K562 (cell line): ENCODE measurements around the gene CNTN2. TPM values are rescaled to one million over a fixed set of nuclear protein-coding genes. Genes with fewer than 3 reads are reported as not detected.

ENCODE experiments used
- ATAC-seq: fragments of 200-7000 bp; cut with Tn5 transposase; 3 replicates; pipeline ENCODE4 v1.9.1; 2020; ENCODE audit warnings: moderate library complexity
- BruUV-seq: library from RNA; stranded (reverse); fragments of 400-500 nt; replicated peaks from 2 replicates; lab custom pipeline; 2021; lab: Mats Ljungman, UMichigan
- CTCF ChIA-PET: fragments of 300-600 bp; formaldehyde crosslinking; extraction: SDS; loops from one replicate; lab custom pipeline; 2021; ENCODE audit warnings: low intra/inter-chr PET ratio; lab: Yijun Ruan, JAX
- POLR2A ChIA-PET: fragments of 300-600, 350-650 bp; sonication (Branson Sonifier 250); formaldehyde crosslinking; extraction: SDS; loops from one replicate; lab custom pipeline; 2021; ENCODE audit warnings: antibody characterized with exemption, inconsistent platforms; lab: Yijun Ruan, JAX
- DNase-seq, 4 experiments: peaks; one replicate each; pipeline versions ENCODE4 v3.0.0 to v3.0.0-alpha.2; 2011 to 2018; ENCODE audit warnings: low spot score in 3 of 4, mixed read lengths in 3 of 4; ENCODE audit errors: extremely low read depth in 1 of 4
- FAIRE-seq: peaks from 2 replicates; lab custom pipeline; 2011; peaks lifted over from hg19 to GRCh38; lab: Jason Lieb, UNC
- H2AFZ ChIP-seq: 2 replicates; pipeline ENCODE4 v1.6.0; 2011; ENCODE audit warnings: low read depth, low read length, control low read depth, inconsistent platforms
- H3K27ac ChIP-seq: fragments of 200-600 bp; 3 replicates; pipeline ENCODE4 v1.8.0; 2011; ENCODE audit warnings: low read depth, mild to moderate bottlenecking, control low read depth, inconsistent platforms, low read length, moderate library complexity, mixed read lengths; ENCODE audit errors: extremely low read depth
- H3K27me3 ChIP-seq, 2 experiments: fragments of 300-600 bp in 1 of 2; 2 replicates in 1 of 2; 3 replicates in 1 of 2; pipeline versions ENCODE4 v1.6.0 to v1.8.0; 2011; ENCODE audit warnings: inconsistent platforms in 2 of 2, low read length in 2 of 2, mild to moderate bottlenecking in 1 of 2, mixed read lengths in 1 of 2, moderate library complexity in 1 of 2; ENCODE audit not compliant: control insufficient read depth in 2 of 2, insufficient read depth in 2 of 2
- H3K36me3 ChIP-seq: fragments of 300-600 bp; 3 replicates; pipeline ENCODE4 v1.8.0; 2011; ENCODE audit warnings: mild to moderate bottlenecking, low read length, inconsistent platforms; ENCODE audit not compliant: control insufficient read depth, insufficient read depth
- H3K4me1 ChIP-seq, 2 experiments: fragments of 200-600 bp in 1 of 2; replicated peaks in 1 of 2; 2 replicates in 1 of 2; 3 replicates in 1 of 2; pipeline versions ENCODE4 v1.5.1 to v1.8.0; 2011; ENCODE audit warnings: inconsistent platforms in 2 of 2, low read length in 2 of 2, mild to moderate bottlenecking in 1 of 2, mixed read lengths in 1 of 2, moderate library complexity in 1 of 2; ENCODE audit not compliant: control insufficient read depth in 2 of 2, insufficient read depth in 2 of 2
- H3K4me2 ChIP-seq: 2 replicates; pipeline ENCODE4 v1.6.1; 2011; ENCODE audit warnings: low read length, control low read depth, inconsistent platforms, mixed read lengths; ENCODE audit not compliant: insufficient read depth
- H3K4me3 ChIP-seq: fragments of 200-600 bp; sonication (generic), shearing (Covaris generic); 2 replicates; pipeline ENCODE4 v1.5.1; 2016; ENCODE audit warnings: control low read depth, inconsistent platforms
- H3K79me2 ChIP-seq: fragments of 200-600 bp; 3 replicates; pipeline ENCODE4 v1.8.0; 2011; ENCODE audit warnings: low read length, inconsistent platforms; ENCODE audit not compliant: control insufficient read depth, insufficient read depth
- H3K9ac ChIP-seq, 2 experiments: 2 replicates each; pipeline versions ENCODE4 v1.6.0 to v1.6.1; 2011; ENCODE audit warnings: low read depth in 2 of 2, low read length in 2 of 2, control low read depth in 1 of 2, inconsistent platforms in 1 of 2, mild to moderate bottlenecking in 1 of 2, mixed read lengths in 1 of 2; ENCODE audit not compliant: insufficient read depth in 1 of 2
- H3K9me1 ChIP-seq: one replicate; pipeline ENCODE4 v1.6.0; 2011; ENCODE audit warnings: inconsistent platforms, mild to moderate bottlenecking, low read length, moderate library complexity; ENCODE audit not compliant: control insufficient read depth, insufficient read depth
- H3K9me3 ChIP-seq: replicated peaks from 2 replicates; pipeline ENCODE4 v1.5.1; 2011; ENCODE audit warnings: low read depth, low read length, inconsistent platforms; ENCODE audit not compliant: control insufficient read depth, insufficient read depth
- H4K20me1 ChIP-seq: replicated peaks from 2 replicates; pipeline ENCODE4 v1.6.1; 2011; ENCODE audit warnings: low read length, inconsistent platforms, mixed read lengths; ENCODE audit not compliant: control insufficient read depth, insufficient read depth
- CREBBP ChIP-seq: IDR thresholded peaks from one replicate; pipeline ENCODE4 v1.6.1; 2012; ENCODE audit warnings: low read depth, mild to moderate bottlenecking, control low read depth, inconsistent platforms, low read length
- ELF4 ChIP-seq: fragments of 450-650 bp; formaldehyde crosslinking; IDR thresholded peaks from 2 replicates; pipeline ENCODE4 v1.4.0; 2022; ENCODE audit warnings: missing genetic modification characterization
- ETS1 ChIP-seq: conservative IDR thresholded peaks from 2 replicates; pipeline ENCODE4 v1.6.1; 2011; ENCODE audit warnings: low read depth, mild to moderate bottlenecking, low read length; ENCODE audit not compliant: control insufficient read depth
- MTF1 ChIP-seq: fragments of 250-450 bp; sonication (Bioruptor Pico); IDR thresholded peaks from 2 replicates; pipeline ENCODE4 v1.9.0; 2021; ENCODE audit warnings: moderate library complexity, mild to moderate bottlenecking, inconsistent platforms, borderline replicate concordance
- NR2C1 ChIP-seq, 2 experiments: fragments of 450-650 bp; IDR thresholded peaks; 2 replicates each; pipeline ENCODE4 v1.6.1; 2017; ENCODE audit warnings: mild to moderate bottlenecking in 2 of 2, antibody characterized with exemption in 1 of 2, inconsistent platforms in 1 of 2, missing compliant biosample characterization in 1 of 2, missing genetic modification characterization in 1 of 2
- PCBP2 ChIP-seq: fragments of 200-400 bp; formaldehyde crosslinking; IDR thresholded peaks from 2 replicates; pipeline ENCODE4 v1.6.1; 2018; ENCODE audit warnings: low read length, low read depth, mild to moderate bottlenecking, moderate library complexity; ENCODE audit not compliant: poor library complexity, severe bottlenecking
- RNF2 ChIP-seq: sonication (generic); IDR thresholded peaks from 2 replicates; pipeline ENCODE4 v1.6.1; 2016
- ZBTB33 ChIP-seq: sonication (generic); formaldehyde crosslinking; IDR thresholded peaks from 2 replicates; pipeline ENCODE4 v1.8.1; 2023; ENCODE audit warnings: mild to moderate bottlenecking, missing genetic modification reagents
- ZNF318 ChIP-seq, 2 experiments: fragments of 450-650 bp; IDR thresholded peaks; 2 replicates each; pipeline ENCODE4 v1.6.1; 2016; ENCODE audit warnings: mild to moderate bottlenecking in 2 of 2, borderline replicate concordance in 1 of 2, low read depth in 1 of 2, moderate library complexity in 1 of 2
- WGBS: fragments of 100-300 bp; shearing (Covaris generic); methylation state at CpG from one replicate; pipeline ENCODE4 v1.1.6; 2016; ENCODE audit warnings: low coverage, mixed read lengths; ENCODE audit not compliant: insufficient coverage; ENCODE audit errors: missing lambda C conversion rate; 5-methylcytosine and 5-hydroxymethylcytosine counted together
- in situ Hi-C: fragments of 300-500 bp; cut with MboI; formaldehyde crosslinking; loops from 4 replicates; pipeline ENCODE4 v1.15.0; 2018; ENCODE audit warnings: inconsistent platforms, mixed read lengths
- intact Hi-C: fragments of 100-400 bp; cut with micrococcal nuclease; formaldehyde crosslinking; loops from 2 replicates; pipeline ENCODE4 v1.14.2; 2022
- polyA plus RNA-seq, 8 experiments: library from polyadenylated mRNA; depleted of rRNA in 4 of 8; stranded (reverse) in 5 of 8; unstranded in 3 of 8; fragments of >200 nt; fragmentation: Nextera tagmentation in 2 of 8; fragmentation: Illumina TruSeq in 1 of 8; extraction: Ambion mirVana in 2 of 8; extraction: Trizol in 1 of 8; gene quantifications; 2 replicates each; pipeline versions ENCODE4 v1.2.1 to v1.2.3, GENCODE V29; 2011 to 2014; ENCODE audit warnings: inconsistent platforms in 1 of 8, missing spikeins in 1 of 8
- total RNA-seq, 7 experiments: library from RNA; depleted of rRNA in 6 of 7; stranded (reverse); fragments of >200 nt in 6 of 7; fragmentation: Illumina TruSeq in 2 of 7; extraction: Trizol in 2 of 7; gene quantifications; 2 replicates each; pipeline versions ENCODE4 v1.2.1 to v1.2.3, GENCODE V29; 2011 to 2021; ENCODE audit warnings: low replicate concordance in 1 of 7

CNTN2 gene
- total and polyA plus RNA-seq, 9 of the 15 experiments (the other 6 are each of a cell fraction or from before 2014, with no cell fraction given) = not detected

- ChIA-PET CTCF (no interaction called here), POLR2A (interaction anchor here (0.6 to 0.8 kb wide), 2 partner anchors 8 to 1638 kb away, joined by 3 read pairs; no protein-coding TSS in a partner anchor)
- TF ChIP-seq RNF2 (no peak), ZNF318 (IDR thresholded peaks at IDR 0.05; ENCODE audit: borderline replicate concordance in 1 of 2, low read depth in 1 of 2) (no peak), PCBP2 (no peak), NR2C1 (IDR thresholded peaks at IDR 0.05) (no peak), NR2C1 (tag; IDR thresholded peaks at IDR 0.05) (no peak), CREBBP (no peak), ETS1 (no peak), ZBTB33 (CRISPR knock-in tag) (no peak), MTF1 (no peak), ELF4 (CRISPR knock-in tag) (no peak)
- Histone ChIP-seq H3K4me2 (no peak overlapping the region), H3K9ac (peak overlapping the region in 1 of 2 experiments; percentile 21; a peak in 1 of 4 replicates), H3K36me3 (no peaks in the 10 kb centered on the region), H3K9me3 (no peaks in the 10 kb centered on the region), H2AFZ (no peak overlapping the region), H3K4me3 (no peak overlapping the region), H3K9me1 (no peaks in the 10 kb centered on the region), H4K20me1 (peaks cover 7% of the 10 kb centered on the region; the same call in 1 of the 2 replicates), H3K79me2 (no peaks in the 10 kb centered on the region), H3K27ac (no peak overlapping the region), H3K4me1 (peaks cover 0 to 21% of the 10 kb centered on the region in 2 experiments; a peak in 3 of 5 replicates), H3K27me3 (peaks cover 54 to 85% of the 10 kb centered on the region in 2 experiments)
- no peak for DNase-seq
- WGBS = 3% methylated on average over 4 of the region's 4 CpGs
- no peak for FAIRE-seq
- in situ Hi-C loops (no loop called here), intact Hi-C loops (loop anchor here (10.0 kb wide), 1 partner anchor 263 kb away; no protein-coding TSS in a partner anchor)
- no peak for ATAC-seq
- no TSS peak for BruUV-seq
Measured at GRCh38 chr1:205068001-205068400, 25.0 kb downstream of the CNTN2 start.
